GM21360 (cell line): Measurements from ENCODE around the gene NHEJ1.

Experiments used
- ATAC-seq: cut with Tn5 transposase; IDR thresholded peaks from one replicate; pipeline ENCODE4 v1.9.1; 2021; ENCODE audit warnings: mild to moderate bottlenecking, moderate library complexity; ENCODE audit not compliant: unreplicated experiment

Gene NHEJ1

DNA sequence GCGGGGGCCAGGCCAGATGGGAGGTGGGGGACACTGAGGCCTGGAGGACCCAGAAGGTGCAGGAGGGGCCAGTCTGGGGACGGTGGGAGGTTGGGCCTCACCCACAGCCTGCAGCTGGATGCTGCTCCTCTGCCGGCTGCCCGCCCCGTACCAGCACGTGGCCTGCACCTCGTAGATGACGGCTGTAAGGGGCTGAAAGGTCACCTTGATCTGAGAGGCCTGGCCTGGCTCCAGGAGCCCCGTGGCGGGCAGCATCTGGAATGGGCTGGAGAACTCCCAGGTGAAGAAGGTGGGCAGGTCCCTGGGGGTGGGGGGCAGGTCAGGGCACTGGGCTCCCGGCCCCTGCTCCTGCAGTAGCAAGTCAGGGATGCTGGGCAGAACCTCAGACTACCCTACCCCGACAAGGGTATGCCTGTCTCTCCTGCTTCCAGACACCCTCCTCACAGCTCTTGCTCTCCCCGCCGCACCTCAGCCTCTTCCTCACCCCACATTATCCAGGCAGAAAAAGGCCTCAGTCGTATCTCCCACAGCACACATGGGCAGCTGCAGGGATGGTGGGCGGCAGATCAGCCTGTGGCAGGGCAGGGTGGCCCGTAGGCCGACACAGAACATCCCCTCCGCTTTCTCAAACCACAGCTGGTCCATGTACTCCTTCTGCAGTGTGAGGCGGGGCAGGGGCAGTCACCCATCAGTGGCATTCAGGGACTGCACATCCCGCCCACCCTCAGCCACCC, 129.4 kb downstream of the NHEJ1 start:
- ATAC-seq, result no peak

DNA sequence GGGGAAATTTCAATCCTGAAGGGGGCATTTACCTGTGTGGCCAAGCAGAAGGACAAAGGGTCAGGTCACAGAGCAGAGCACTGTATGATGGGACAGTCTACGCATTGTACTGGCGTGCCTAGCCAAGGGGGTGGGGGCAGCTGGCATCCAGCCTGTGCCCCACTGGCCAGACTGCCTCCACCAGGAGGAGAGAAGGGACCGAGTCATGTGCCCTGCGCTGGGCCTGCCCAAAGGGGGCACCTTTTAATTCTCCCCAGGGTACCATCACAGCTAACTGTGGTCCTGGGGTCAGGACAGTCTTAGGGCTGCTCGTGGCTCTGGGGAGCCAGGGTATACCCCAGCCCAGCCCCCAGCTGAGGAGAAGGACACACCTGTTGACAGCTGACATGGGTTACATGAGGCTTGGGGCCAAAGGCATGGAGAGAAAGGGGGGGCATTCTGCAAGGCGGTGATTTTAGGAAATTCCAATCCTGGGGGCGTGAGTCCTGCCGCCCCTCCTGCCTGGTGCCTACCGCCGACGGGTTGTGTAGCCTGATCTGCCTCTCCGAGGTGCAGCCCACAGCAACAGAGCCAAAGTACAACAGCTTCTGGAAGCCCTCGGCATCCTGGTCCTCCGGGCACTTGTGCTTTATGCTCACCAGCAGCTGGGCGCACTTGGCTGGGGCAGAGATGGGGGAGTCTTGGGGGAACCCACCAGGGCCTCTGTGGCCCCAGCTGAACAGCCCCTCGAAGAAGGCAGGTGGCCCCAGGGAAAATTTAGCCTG, 130.3 kb downstream of the NHEJ1 start:
- ATAC-seq, result no peak

DNA sequence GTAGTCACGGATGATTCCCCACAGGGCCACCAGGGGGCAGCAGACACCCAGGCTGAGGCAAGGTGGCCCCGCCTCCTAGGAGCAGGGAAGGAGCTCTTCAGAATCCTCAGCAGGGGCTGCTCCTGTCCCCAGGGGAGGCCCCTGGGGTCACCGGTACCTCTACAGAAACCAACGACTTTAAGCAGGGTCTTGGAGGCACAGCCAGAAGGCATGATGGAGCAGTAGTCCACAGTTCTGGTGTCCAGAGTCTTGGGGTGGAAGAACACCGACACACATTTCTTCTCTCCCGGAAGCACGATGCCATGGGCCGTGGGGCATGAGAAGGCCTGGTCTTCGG, 130.8 kb downstream of the NHEJ1 start:
- peak; percentile 55 for ATAC-seq

DNA sequence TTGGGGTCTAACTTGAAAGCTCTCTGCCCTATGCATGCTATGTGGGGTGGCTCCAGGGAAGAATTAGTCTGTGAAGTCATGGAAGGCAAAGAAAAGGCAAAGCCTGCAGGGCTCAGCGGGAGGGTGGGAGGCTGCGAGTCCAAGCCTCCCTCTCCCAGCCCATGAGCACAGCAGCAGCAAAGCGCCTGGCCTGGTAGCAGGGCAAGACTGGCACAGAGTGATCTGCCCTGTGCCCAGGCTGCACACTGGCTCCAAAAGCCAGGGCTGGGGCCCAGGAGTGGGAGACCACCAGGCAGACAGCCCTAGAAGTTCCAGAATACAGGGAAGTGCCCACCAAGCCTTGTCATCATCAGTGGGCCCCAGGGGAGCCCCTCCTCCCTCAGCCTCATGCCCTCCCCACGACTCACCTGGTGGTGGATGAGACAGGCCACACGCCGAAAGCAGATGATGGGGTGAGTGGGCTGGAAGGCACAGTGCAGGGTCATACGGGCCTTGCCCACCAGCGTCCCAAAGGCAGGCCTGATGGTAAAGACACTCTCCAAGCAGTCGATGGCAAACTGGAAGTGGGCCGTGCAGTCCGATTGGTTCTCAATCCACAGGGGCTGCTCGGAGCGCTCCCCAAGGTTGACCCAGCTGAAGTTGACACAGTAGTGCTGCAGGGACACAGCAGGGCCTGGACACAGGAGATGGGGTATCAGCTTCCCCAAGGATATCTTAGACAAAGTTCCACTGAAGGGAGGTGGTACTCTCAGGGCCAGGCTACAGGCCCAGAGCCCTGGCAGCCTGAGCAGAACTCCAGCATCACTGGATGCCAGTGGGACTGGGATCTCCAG, 131.4 kb downstream of the NHEJ1 start:
- ATAC-seq, result no peak

DNA sequence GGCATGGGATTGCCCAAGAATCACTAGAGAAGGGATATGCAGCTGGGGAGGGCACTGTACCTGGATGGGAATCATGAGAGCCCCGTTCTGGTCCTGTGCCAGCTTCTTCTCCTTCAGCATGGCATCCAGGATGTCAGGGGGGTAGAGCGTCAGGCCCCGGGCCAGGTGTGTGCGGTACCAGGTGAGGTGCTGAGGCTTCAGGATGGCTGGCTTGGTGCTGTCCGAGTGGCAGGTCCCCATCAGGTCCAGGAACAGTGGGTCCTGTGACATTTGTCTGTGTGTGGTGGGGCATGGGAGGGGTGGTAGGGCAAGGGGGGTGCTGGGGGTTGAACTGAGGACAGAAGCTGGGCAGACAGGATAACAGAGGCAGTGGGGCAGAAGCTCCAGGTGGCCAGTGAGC, 132.5 kb downstream of the NHEJ1 start:
- no peak for ATAC-seq

DNA sequence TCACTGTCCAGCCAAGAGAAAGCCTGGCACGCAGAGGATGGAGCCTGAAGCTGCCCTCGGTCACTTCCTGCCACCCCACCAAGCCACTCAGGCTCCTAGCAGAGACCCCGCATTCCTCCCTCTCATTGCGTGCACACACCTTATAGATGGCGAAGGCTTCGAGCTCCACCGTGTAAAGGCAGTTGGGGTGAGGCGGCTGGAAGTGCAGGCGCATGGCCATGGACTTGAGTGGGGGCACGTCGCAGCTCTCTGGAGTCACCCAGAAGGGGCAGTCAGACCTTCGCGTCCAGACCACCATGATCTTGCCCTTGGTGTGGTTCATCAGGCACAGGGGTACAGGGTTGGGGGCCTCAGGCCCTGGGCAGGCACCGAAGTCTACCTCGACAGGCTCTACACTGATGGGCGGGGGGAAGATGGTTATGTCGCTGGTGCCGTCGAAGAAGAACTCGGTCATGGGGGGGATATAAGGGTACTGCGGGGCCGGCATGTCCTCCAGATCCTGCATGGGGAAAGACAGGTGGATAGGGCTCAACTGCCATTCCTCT, 133.0 kb downstream of the NHEJ1 start:
- ATAC-seq, result no peak

DNA sequence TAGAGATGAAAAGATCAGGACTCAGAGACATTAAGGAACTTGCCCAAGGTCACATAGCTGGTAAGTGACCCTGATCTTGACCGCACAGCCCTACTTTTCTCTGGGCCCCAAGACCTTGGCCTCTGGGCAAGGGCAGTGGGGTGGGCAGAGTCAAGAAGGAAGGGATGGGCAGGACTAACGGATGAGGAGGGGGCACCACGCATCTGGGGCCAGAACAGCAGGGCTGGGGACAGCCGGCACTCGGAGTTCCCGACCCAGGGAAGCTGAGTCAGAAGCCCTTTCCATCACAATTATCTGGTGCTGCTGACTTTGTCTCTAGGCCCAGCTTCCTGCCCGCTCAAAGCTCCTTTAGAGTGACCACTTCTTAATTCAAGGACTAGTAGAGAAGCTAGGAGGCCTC, 133.7 kb downstream of the NHEJ1 start:
- no peak for ATAC-seq

DNA sequence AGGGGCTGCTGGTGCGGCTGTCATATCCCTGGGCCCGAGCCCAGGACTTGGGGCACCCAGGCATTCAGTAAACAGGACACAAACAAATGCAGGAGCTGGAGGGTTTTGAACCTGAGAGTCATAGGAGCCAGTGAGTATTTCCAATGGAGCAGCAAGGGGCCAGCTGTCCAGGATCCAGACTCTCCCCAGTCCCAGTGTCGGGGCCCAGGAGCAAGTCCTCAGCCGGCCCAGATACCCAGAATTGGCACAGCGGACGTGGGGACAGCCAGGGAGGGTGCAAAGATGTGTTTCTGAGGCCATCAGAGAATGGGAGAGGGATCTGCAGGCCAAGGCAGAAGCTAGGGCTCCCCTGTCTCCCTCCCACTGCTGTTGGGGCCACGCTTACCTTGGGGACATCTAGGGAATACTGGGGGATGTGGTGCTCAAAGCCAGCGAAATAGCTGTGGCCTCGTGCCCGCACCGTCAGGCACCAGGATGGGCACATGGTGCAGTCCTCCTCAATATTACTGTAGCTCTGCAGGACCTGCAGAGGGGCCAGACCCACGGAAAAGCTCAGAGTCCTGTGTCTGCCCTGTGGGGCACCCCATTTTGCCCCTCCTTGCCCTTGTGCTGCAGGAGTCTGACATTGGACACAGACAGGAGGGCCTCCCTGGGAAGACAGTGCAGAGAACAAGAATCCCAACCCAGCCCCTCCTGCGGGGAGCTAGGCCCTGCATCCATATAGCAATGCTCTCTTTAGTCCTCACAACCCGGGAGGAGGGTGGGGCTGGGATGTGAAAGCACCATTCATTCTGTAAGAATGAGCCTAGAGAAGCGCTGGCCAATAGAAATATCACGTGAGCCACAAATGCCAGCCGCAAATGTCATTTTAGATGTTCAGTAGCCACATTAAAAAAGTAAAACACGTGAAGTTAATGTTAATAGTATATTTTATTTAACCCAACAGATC, 134.7 kb downstream of the NHEJ1 start:
- no peak for ATAC-seq
